OCI-LY3 (cell line): ENCODE data around the gene BBS7.

ENCODE experiments used
- CTCF ChIP-seq: fragments of 200-600, 300-600 bp; sonication (generic); IDR thresholded peaks from 2 replicates; pipeline ENCODE4 v1.5.1; 2014; ENCODE audit warnings: antibody characterized with exemption, low read length, low read depth
- EZH2phosphoT487 ChIP-seq: fragments of 200-600 bp; shearing (Covaris generic); IDR thresholded peaks from 2 replicates; pipeline ENCODE4 v1.6.1; 2018; ENCODE audit warnings: antibody characterized with exemption, mixed run types, low read depth

- TF ChIP-seq CTCF = no peak
- no peak for TF ChIP-seq EZH2phosphoT487
Observed at GRCh38 chr4:121888134-121888533, 17.9 kb upstream of the BBS7 start.
